Progenitor cell of endocrine pancreas (in vitro differentiated cells): ENCODE measurements around the gene PPFIBP1. TPM values are rescaled to one million over a fixed set of nuclear protein-coding genes. Genes with fewer than 3 reads are reported as not detected.

Experiments used
- DNase-seq: peaks from one replicate; pipeline ENCODE4 v3.0.0; 2021; ENCODE audit warnings: low spot score; ENCODE audit not compliant: unreplicated experiment
- H3K27ac Mint-ChIP-seq: 2 replicates; pipeline ENCODE4 v1.8.0; 2021; ENCODE audit warnings: mild to moderate bottlenecking, moderate library complexity, mixed read lengths
- H3K27me3 Mint-ChIP-seq: 2 replicates; pipeline ENCODE4 v1.8.0; 2021; ENCODE audit warnings: mixed read lengths
- H3K36me3 Mint-ChIP-seq: 2 replicates; pipeline ENCODE4 v1.8.0; 2022; ENCODE audit warnings: mixed read lengths; ENCODE audit not compliant: insufficient read depth
- H3K4me1 Mint-ChIP-seq: 2 replicates; pipeline ENCODE4 v1.8.0; 2021; ENCODE audit warnings: low read depth, mixed read lengths
- H3K4me3 Mint-ChIP-seq: 2 replicates; pipeline ENCODE4 v1.8.0; 2021; ENCODE audit warnings: low read depth, mild to moderate bottlenecking, moderate library complexity, mixed read lengths
- H3K9me3 Mint-ChIP-seq: 2 replicates; pipeline ENCODE4 v1.8.0; 2021; ENCODE audit warnings: low read depth, mixed read lengths
- CTCF ChIP-seq: fragments of 200-600 bp; sonication (generic); IDR thresholded peaks from one replicate; pipeline ENCODE4 v1.5.0; 2021; ENCODE audit warnings: antibody characterized with exemption, mild to moderate bottlenecking; ENCODE audit not compliant: unreplicated experiment
- long read RNA-seq: library from polyadenylated mRNA; unstranded; transcript quantifications from one replicate; pipeline ENCODE4 v2.0.0, GENCODE V29; 2020
- total RNA-seq: library from RNA; stranded (reverse); gene quantifications from 2 replicates; pipeline ENCODE4 v1.2.1, GENCODE V29; 2021

The PPFIBP1 gene
- 85.4 and 85.7 TPM in 2 replicates for total RNA-seq
- long read RNA-seq, partial matches to known transcripts, result 28 of 54 reads
- long read RNA-seq, other reads (novel, unspliced or antisense), result 24 of 54 reads

GRCh38 chr12:27523642-27524493 is at the start of gene PPFIBP1:
Gene PPFIBP1 (plus strand): TSS chr12:27524206. CDS start chr12:27633397, 109,191 bp downstream.
- no peaks in the 10 kb centered on the region for H3K9me3 Mint-ChIP-seq
- DNase-seq, result peak; percentile 100
- peak within 1 kb of the TSS; percentile 99 for H3K27ac Mint-ChIP-seq
- H3K4me3 Mint-ChIP-seq, result peak within 1 kb of the TSS; percentile 94
- peaks cover 27% of the 10 kb centered on the region for H3K4me1 Mint-ChIP-seq
- H3K27me3 Mint-ChIP-seq, result peaks cover 16% of the 10 kb centered on the region
- H3K36me3 Mint-ChIP-seq, result no peaks in the 10 kb centered on the region
- peak; percentile 39 for TF ChIP-seq CTCF

GRCh38 chr12:27474344-27474743 is 49.7 kb upstream of the PPFIBP1 start:
- H3K4me1 Mint-ChIP-seq, result no peaks in the 10 kb centered on the region
- H3K9me3 Mint-ChIP-seq, result peaks cover 28% of the 10 kb centered on the region
- peaks cover 14% of the 10 kb centered on the region for H3K36me3 Mint-ChIP-seq
- no peak overlapping the region for H3K4me3 Mint-ChIP-seq
- DNase-seq, result no peak
- TF ChIP-seq CTCF, result no peak
- no peak overlapping the region for H3K27ac Mint-ChIP-seq
- H3K27me3 Mint-ChIP-seq, result no peaks in the 10 kb centered on the region

- Mint-ChIP-seq H3K4me1 (no peaks in the 10 kb centered on the region), H3K36me3 (peaks cover 14% of the 10 kb centered on the region), H3K4me3 (no peak overlapping the region), H3K27ac (no peak overlapping the region), H3K9me3 (peaks cover 28% of the 10 kb centered on the region), H3K27me3 (no peaks in the 10 kb centered on the region)
- no peak for TF ChIP-seq CTCF
- no peak for DNase-seq
Measured at GRCh38 chr12:27477049-27477448, 47.0 kb upstream of the PPFIBP1 start.

GRCh38 chr12:27478949-27479348 is 45.1 kb upstream of the PPFIBP1 start:
- no peak overlapping the region for H3K27ac Mint-ChIP-seq
- peaks cover 3% of the 10 kb centered on the region for H3K4me1 Mint-ChIP-seq

GRCh38 chr12:27480016-27480415 is 44.0 kb upstream of the PPFIBP1 start:
- no peaks in the 10 kb centered on the region for H3K27me3 Mint-ChIP-seq
- H3K36me3 Mint-ChIP-seq, result peaks cover 14% of the 10 kb centered on the region
- no peak for TF ChIP-seq CTCF
- H3K4me1 Mint-ChIP-seq, result peaks cover 3% of the 10 kb centered on the region
- DNase-seq, result no peak
- peaks cover 32% of the 10 kb centered on the region for H3K9me3 Mint-ChIP-seq
- no peak overlapping the region for H3K27ac Mint-ChIP-seq
- no peak overlapping the region for H3K4me3 Mint-ChIP-seq

More at GRCh38 chr12:27478949-27479348, 45.1 kb upstream of the PPFIBP1 start:
- peaks cover 32% of the 10 kb centered on the region for H3K9me3 Mint-ChIP-seq
- no peak overlapping the region for H3K4me3 Mint-ChIP-seq
- no peak for TF ChIP-seq CTCF
- no peaks in the 10 kb centered on the region for H3K27me3 Mint-ChIP-seq
- no peak for DNase-seq
- peaks cover 14% of the 10 kb centered on the region for H3K36me3 Mint-ChIP-seq
